Measurements from ENCODE around the gene DEPDC1.

Gene DEPDC1

GRCh38 chr1:68516066-68516465 is 19.2 kb upstream of the DEPDC1 start:
- ATAC-seq = no peak
- TF ChIP-seq TCF4 (CRISPR knock-in tag; IDR thresholded peaks at IDR 0.05; ENCODE audit: borderline replicate concordance) = no peak
- TF ChIP-seq TOX (CRISPR knock-in tag; IDR thresholded peaks at IDR 0.05; ENCODE audit: borderline replicate concordance) = no peak
- no peak for TF ChIP-seq ARNTL (CRISPR knock-in tag; IDR thresholded peaks at IDR 0.05; ENCODE audit: borderline replicate concordance, low read depth)
- TF ChIP-seq TSHZ2 (CRISPR knock-in tag; IDR thresholded peaks at IDR 0.05) = no peak
- TF ChIP-seq CSDC2 (CRISPR knock-in tag; IDR thresholded peaks at IDR 0.05) = no peak
- no peak for TF ChIP-seq ZNF8 (CRISPR knock-in tag; IDR thresholded peaks at IDR 0.05)
- no peak for TF ChIP-seq ZNF565 (CRISPR knock-in tag; conservative IDR thresholded peaks at IDR 0.05; ENCODE audit: low read depth)
- no peak for TF ChIP-seq ISL1 (CRISPR knock-in tag; IDR thresholded peaks at IDR 0.05)
- no peak for TF ChIP-seq SNAI2 (CRISPR knock-in tag; IDR thresholded peaks at IDR 0.05)
- TF ChIP-seq RARB (CRISPR knock-in tag; IDR thresholded peaks at IDR 0.05) = no peak
- TF ChIP-seq GLIS3 (CRISPR knock-in tag; IDR thresholded peaks at IDR 0.05) = no peak
- TF ChIP-seq OSR1 (CRISPR knock-in tag; IDR thresholded peaks at IDR 0.05) = no peak
- TF ChIP-seq ZFP30 (CRISPR knock-in tag; IDR thresholded peaks at IDR 0.05) = no peak
- TF ChIP-seq ZNF70 (CRISPR knock-in tag; IDR thresholded peaks at IDR 0.05) = no peak

- no peak for ATAC-seq
- TF ChIP-seq ZNF70 (CRISPR knock-in tag; IDR thresholded peaks at IDR 0.05) (no peak), ESRRG (CRISPR knock-in tag; IDR thresholded peaks at IDR 0.05) (no peak), POU6F1 (CRISPR knock-in tag; IDR thresholded peaks at IDR 0.05; ENCODE audit: borderline replicate concordance, low read depth) (no peak), ZNF565 (CRISPR knock-in tag; conservative IDR thresholded peaks at IDR 0.05; ENCODE audit: low read depth) (no peak), TSHZ2 (CRISPR knock-in tag; IDR thresholded peaks at IDR 0.05) (no peak), RARB (CRISPR knock-in tag; IDR thresholded peaks at IDR 0.05) (no peak), ISL1 (CRISPR knock-in tag; IDR thresholded peaks at IDR 0.05) (no peak)
Observed at GRCh38 chr1:68511254-68511653, 14.4 kb upstream of the DEPDC1 start.

GRCh38 chr1:68506386-68506785 is 9.5 kb upstream of the DEPDC1 start:
- ATAC-seq = no peak
- TF ChIP-seq ZFP30 (CRISPR knock-in tag; IDR thresholded peaks at IDR 0.05) (no peak), ZNF8 (CRISPR knock-in tag; IDR thresholded peaks at IDR 0.05) (no peak), PATZ1 (CRISPR knock-in tag; IDR thresholded peaks at IDR 0.05; ENCODE audit: borderline replicate concordance) (no peak), ZC3H10 (CRISPR knock-in tag; IDR thresholded peaks at IDR 0.05) (no peak), ARNTL (CRISPR knock-in tag; IDR thresholded peaks at IDR 0.05; ENCODE audit: borderline replicate concordance, low read depth) (no peak), POU6F1 (CRISPR knock-in tag; IDR thresholded peaks at IDR 0.05; ENCODE audit: borderline replicate concordance, low read depth) (no peak), ZFP3 (CRISPR knock-in tag; IDR thresholded peaks at IDR 0.05) (no peak), ISL1 (CRISPR knock-in tag; IDR thresholded peaks at IDR 0.05) (no peak), ESRRG (CRISPR knock-in tag; IDR thresholded peaks at IDR 0.05) (no peak), CSRNP3 (CRISPR knock-in tag; IDR thresholded peaks at IDR 0.05) (no peak), OSR1 (CRISPR knock-in tag; IDR thresholded peaks at IDR 0.05) (no peak), GLIS3 (CRISPR knock-in tag; IDR thresholded peaks at IDR 0.05) (no peak)
